A673 (cell line): Measurements from ENCODE around the gene C7orf57.

ENCODE experiments used
- CTCF ChIP-seq: fragments of 300-800, 200-600 bp; sonication (generic); conservative IDR thresholded peaks from 2 replicates; pipeline ENCODE4 v1.5.1; 2017; ENCODE audit warnings: low read depth, mild to moderate bottlenecking, antibody characterized with exemption, low read length, moderate library complexity, mixed read lengths
- EZH2 ChIP-seq: fragments of 200-600 bp; sonication (generic); IDR thresholded peaks from 2 replicates; pipeline ENCODE4 v1.6.1; 2017; ENCODE audit warnings: borderline replicate concordance, low read depth, mild to moderate bottlenecking, mixed read lengths, antibody characterized with exemption, low read length; ENCODE audit not compliant: poor library complexity, severe bottlenecking

GRCh38 chr7:48085433-48085791 lies 50.1 kb downstream of the C7orf57 start:
- no peak for TF ChIP-seq CTCF
- no peak for TF ChIP-seq EZH2
